ENCODE data around the gene PTGES3. TPM values are rescaled to one million over a fixed set of nuclear protein-coding genes. Genes with fewer than 3 reads are reported as not detected.

Gene PTGES3
- polyA plus RNA-seq, 2 of the 4 experiments (the other 2 are of a cell fraction), result 272 to 406 TPM

DNA sequence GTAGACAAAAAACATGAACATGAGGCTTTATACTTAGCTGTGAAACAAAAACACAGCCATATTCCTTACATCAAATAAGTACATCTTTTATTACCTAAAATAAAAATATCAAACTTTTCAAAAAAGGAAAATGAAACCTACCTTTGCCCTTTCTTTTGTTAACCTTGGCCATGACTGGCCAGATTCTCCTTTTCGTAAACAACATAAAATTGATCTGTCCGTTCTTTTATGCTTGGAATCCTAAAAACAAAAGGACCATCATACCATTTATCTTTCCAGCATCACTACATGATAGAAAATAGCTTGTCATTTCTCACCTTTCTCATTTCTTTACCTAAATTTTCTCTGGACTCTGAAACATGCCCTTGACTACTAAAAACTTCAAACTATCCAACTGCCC lies 16.5 kb downstream of the PTGES3 start (continued):
- TF ChIP-seq HMGXB4 (CRISPR knock-in tag; IDR thresholded peaks at IDR 0.05; ENCODE audit: borderline replicate concordance) (no peak), FOSL2 (IDR thresholded peaks at IDR 0.05) (no peak), FOSL2 (CRISPR knock-in tag; IDR thresholded peaks at IDR 0.05) (no peak), ESRRA (IDR thresholded peaks at IDR 0.05; ENCODE audit: borderline replicate concordance, low read length) (no peak), CHD2 (IDR thresholded peaks at IDR 0.05; ENCODE audit: low read length, partially characterized antibody) (no peak)
- TF ChIP-seq, protein P1, sequence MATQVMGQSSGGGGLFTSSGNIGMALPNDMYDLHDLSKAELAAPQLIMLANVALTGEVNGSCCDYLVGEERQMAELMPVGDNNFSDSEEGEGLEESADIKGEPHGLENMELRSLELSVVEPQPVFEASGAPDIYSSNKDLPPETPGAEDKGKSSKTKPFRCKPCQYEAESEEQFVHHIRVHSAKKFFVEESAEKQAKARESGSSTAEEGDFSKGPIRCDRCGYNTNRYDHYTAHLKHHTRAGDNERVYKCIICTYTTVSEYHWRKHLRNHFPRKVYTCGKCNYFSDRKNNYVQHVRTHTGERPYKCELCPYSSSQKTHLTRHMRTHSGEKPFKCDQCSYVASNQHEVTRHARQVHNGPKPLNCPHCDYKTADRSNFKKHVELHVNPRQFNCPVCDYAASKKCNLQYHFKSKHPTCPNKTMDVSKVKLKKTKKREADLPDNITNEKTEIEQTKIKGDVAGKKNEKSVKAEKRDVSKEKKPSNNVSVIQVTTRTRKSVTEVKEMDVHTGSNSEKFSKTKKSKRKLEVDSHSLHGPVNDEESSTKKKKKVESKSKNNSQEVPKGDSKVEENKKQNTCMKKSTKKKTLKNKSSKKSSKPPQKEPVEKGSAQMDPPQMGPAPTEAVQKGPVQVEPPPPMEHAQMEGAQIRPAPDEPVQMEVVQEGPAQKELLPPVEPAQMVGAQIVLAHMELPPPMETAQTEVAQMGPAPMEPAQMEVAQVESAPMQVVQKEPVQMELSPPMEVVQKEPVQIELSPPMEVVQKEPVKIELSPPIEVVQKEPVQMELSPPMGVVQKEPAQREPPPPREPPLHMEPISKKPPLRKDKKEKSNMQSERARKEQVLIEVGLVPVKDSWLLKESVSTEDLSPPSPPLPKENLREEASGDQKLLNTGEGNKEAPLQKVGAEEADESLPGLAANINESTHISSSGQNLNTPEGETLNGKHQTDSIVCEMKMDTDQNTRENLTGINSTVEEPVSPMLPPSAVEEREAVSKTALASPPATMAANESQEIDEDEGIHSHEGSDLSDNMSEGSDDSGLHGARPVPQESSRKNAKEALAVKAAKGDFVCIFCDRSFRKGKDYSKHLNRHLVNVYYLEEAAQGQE (IDR thresholded peaks at IDR 0.05), result no peak

GRCh38 chr12:56670836-56671235 lies 17.2 kb downstream of the PTGES3 start:
- no peak for TF ChIP-seq FOSL2 (IDR thresholded peaks at IDR 0.05)
- TF ChIP-seq FOSL2 (CRISPR knock-in tag; IDR thresholded peaks at IDR 0.05), result no peak
- no peak for TF ChIP-seq RAD21 (conservative IDR thresholded peaks at IDR 0.05 in 1 of 2, IDR thresholded peaks at IDR 0.05 in 1 of 2)
- no peak for TF ChIP-seq CHD2 (IDR thresholded peaks at IDR 0.05; ENCODE audit: low read length, partially characterized antibody)
- TF ChIP-seq, protein P1 (IDR thresholded peaks at IDR 0.05), result no peak
- TF ChIP-seq RNF2 (IDR thresholded peaks at IDR 0.05; ENCODE audit: borderline replicate concordance, low read depth), result no peak
- TF ChIP-seq NFE2L2 (conservative IDR thresholded peaks at IDR 0.05; ENCODE audit: low read length), result no peak
- TF ChIP-seq POLR2AphosphoS2 (conservative IDR thresholded peaks at IDR 0.05; ENCODE audit: low read length), result no peak
- TF ChIP-seq BHLHE40 (IDR thresholded peaks at IDR 0.05; ENCODE audit: low read depth, low read length), result no peak
- TF ChIP-seq FOXS1 (CRISPR knock-in tag; IDR thresholded peaks at IDR 0.05), result no peak
- TF ChIP-seq MAFK (IDR thresholded peaks at IDR 0.05; ENCODE audit: partially characterized antibody), result no peak
- TF ChIP-seq ZFP36 (IDR thresholded peaks at IDR 0.05; ENCODE audit: borderline replicate concordance, partially characterized antibody), result no peak
- no peak for TF ChIP-seq EP300 (IDR thresholded peaks at IDR 0.05)
- no peak for TF ChIP-seq ZC3H11A (IDR thresholded peaks at IDR 0.05)
- TF ChIP-seq, protein P2, sequence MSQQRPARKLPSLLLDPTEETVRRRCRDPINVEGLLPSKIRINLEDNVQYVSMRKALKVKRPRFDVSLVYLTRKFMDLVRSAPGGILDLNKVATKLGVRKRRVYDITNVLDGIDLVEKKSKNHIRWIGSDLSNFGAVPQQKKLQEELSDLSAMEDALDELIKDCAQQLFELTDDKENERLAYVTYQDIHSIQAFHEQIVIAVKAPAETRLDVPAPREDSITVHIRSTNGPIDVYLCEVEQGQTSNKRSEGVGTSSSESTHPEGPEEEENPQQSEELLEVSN (IDR thresholded peaks at IDR 0.05; ENCODE audit: borderline replicate concordance, low read depth), result no peak
- H3K4me1 ChIP-seq, result peaks cover 50% of the 10 kb centered on the region
- 92% methylated on average over 4 of the region's 4 CpGs for WGBS (ENCODE audit: missing lambda C conversion rate)
- H3K4me2 ChIP-seq, result no peak overlapping the region
- no peak overlapping the region for H3K4me3 ChIP-seq
- ChIA-PET CTCF (interaction anchor here (0.6 to 2.3 kb wide), 7 partner anchors 11 to 331 kb away, joined by 3 to 6 read pairs (median 4); no protein-coding TSS in a partner anchor), POLR2A (interaction anchor here (1.5 kb wide), 1 partner anchor 17 kb away, joined by 8 read pairs; the partner anchor contains the start of gene PTGES3)
- DNase-seq (ENCODE audit: low read depth in 1 of 2, low spot score in 1 of 2) (no peak), FAIRE-seq (no peak), ATAC-seq (no peak)
- H3K27ac ChIP-seq, result no peak overlapping the region
- H3K9me3 ChIP-seq, result no peaks in the 10 kb centered on the region

Measured in A549 (cell line).